ENCODE results near the gene KRT33B.
"Not testable (repeated sequence)": the region's sequence is repeated elsewhere in the genome, so short reads cannot be mapped to it uniquely, and the experiment has no call there.

The KRT33B gene

DNA sequence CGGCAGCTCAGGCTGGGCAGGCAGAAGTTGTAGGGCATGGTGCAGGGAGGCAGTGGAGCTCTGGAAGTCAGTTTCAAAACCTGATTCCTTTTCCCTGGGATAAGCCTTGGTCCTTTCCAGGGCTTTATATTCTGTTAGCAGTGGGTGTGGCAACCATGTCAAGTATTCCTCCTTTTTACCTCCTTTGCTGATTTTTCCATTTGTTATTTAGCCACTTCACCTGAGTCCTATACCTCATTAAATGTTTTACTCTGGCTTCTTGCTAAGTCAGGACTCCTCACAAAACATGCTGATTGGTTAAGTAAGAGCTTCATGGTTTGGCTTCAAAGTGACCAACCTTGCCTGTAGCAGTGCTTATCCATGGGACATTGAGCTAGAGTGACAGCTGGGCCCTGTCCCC, at the start of gene KRT33B:
TSS of gene KRT33B (minus strand) at position 101 of the 400 bp plus-strand sequence. CDS start at position 38, 63 bp downstream.
- no peak for DNase-seq (ENCODE audit: low spot score)

DNA sequence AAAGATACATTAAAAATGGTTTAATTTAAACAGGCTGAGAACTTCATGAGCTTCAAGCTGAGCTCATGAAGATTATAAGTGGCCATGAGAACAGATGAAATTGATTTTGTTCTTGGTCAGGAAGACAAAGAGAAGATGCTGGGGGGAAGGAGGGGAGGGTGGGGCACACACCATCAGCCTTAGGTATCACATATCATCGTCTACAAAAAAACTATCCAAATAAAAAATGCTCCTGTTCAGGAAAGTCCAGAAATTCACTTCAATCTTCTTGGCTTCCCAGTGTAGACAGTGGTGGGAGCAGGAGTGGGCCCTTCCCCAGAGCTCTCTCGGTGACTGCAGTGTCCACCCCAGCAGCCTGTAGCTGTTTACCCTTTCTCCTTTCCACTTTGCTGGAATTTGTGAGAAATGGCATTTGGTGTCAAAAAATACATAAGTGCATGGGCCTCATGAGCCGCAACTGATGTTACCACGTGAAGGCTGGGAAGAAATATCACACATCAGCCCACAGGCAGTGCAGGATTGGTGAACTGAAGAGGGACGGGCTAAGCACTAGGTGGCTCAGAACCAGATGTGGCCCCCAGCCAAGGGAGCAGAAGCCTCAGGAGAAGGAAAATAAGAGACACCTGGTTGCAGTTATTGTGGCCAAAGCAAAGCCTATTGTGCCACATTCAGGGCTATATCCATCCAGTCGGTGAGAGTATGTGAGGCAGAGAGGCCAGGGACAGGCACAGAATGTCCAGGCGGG, 48.7 kb upstream of the KRT33B start:
- no peak for DNase-seq (ENCODE audit: low spot score)

DNA sequence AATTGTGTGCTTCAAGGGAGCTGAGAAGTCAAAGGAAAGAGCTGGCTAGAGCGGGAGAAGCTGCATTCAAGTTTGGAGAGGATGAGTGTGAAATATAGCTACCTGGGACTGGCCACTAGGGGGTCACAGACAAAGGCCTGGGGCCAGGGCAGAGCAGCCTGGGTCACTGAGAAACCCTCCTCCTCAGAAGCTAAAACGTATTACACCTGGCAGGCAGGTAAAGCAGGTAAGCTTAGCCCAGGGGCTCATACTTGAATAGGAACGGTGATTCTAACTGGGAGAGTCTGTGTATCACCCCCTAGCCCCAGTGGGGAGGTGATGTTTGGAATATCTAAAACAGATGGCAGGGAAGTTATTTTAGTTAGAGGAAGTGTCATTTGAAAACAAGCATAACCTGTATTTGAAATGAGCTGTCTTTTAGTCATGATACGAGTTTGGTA, 48.0 kb upstream of the KRT33B start:
- DNase-seq (ENCODE audit: low spot score) = no peak

DNA sequence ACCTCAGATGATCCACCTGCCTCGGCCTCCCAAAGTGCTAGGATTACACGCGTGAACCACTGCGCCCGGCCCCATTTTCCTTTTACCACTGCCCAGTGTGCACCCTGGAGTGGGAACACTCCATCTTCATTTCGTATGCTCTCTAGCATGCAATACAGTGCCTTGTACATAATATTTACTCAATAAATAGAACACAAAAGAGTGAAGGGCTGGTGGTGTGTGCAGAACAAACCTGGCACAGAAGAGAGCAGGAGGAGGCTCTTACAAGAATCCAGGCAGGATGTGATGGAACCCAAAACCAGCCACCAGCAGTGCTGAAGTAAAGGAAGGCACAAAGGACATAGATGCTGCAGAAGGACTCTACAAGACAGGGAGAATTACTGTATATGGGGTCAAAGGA, 47.5 kb upstream of the KRT33B start:
- DNase-seq (ENCODE audit: low spot score) = no peak

DNA sequence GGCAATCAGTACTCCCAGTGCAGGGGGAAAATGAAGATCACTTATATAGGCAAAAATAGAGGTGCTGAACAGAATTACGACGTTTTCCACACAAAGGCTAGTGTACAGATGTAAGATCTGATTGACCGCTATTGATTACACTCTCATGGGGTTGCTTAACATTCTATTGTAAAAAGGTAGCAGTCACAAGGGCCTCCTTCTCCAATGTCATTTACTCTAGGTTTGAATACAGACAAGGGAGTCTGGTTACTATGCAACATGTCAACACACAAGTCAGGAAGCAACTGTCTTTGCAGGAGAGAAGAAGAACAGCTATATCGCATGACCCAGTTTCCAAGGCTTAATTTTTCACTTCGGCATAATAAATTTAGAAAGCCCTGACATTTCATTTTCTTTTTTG, 46.9 kb upstream of the KRT33B start:
- DNase-seq (ENCODE audit: low spot score) = no peak

DNA sequence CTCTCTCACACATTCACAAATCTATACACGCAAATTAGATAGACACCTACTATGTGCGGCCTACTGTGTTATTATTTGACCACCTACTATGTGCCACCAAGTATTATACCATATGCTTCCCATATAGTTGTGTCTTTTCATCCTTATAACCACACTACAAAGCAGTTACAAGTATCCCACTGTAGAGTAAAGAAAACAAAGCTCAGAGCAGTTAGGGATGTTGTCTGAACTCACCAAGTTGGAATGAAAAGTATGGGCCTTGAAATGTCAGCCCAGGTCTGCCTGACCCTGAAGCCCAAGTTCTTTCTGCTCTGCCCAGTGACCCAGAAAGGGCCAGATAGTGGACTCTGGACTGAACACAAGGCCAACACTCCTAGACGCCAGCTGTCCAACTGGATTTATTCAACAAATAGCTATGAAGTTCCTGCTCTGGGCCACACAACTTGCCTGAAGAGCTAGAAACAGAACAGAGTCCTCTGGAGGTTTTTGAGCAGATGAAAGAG, 46.3 kb upstream of the KRT33B start:
- no peak for DNase-seq (ENCODE audit: low spot score)

DNA sequence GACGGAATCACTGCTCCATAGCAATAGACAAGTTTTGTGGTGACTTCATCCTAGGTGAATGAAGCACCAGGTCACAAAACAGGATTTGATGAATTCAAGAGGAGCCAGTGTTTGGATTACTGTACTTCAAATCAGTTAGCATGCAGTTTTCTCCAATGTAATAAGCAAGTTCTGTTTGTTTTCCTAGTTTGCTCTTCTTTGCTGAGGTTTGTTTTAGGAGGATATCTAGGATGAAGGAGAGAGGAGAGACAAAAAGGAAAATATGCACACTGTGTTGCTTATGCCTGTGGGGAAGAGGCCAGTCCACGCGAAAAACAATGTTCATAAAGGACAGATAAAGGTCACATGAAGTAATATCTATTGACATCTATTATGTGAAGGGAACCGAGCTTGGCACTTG, 45.8 kb upstream of the KRT33B start:
- DNase-seq (ENCODE audit: low spot score) = no peak

DNA sequence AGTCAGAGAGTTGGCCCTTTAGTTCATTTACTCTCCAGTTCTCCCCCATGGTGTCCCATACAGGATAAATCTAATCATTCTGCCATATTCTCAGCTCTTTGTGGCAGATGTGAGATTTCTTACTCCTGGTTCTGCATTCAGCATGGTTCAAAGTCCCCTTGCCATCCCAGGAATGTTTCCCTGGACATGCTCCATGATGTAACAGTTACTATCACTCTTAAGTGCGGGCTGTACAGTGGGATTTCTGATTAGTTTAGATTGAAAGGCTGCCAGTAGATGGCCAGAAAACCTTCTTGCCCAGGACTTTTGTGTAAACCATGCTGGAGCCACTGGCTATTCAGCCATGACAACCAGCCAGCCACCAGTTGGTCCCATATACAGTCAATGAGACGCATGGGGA, 44.4 kb upstream of the KRT33B start:
- no peak for DNase-seq (ENCODE audit: low spot score)

DNA sequence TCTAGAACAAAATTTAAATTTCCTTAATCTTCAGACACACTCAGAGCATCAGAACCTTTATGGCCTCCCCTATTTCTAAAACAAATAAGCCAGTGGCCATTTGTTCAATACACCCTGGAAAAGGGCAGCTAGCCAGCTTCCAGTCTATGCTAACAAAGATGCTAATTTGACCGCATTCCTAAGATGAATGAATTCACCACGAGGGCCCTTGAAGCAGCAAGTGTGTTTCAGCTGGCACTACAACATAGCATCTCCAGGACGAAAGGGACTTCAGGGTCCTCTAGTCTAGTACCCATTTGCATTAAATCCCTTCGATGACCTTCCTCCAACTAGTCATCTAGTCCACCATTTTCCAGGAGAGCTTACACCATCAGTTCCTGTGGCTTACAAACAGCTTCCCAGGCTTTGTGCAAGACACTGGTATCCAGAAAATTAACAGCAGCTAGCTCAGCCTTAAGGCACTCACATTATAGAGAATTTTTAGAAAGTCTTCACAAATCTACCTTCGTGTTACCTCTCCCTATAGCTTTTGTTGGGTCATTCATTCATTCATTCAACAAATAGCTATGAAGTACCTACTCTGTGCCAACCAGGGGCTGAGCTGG, 43.8 kb upstream of the KRT33B start:
- DNase-seq (ENCODE audit: low spot score) = no peak

DNA sequence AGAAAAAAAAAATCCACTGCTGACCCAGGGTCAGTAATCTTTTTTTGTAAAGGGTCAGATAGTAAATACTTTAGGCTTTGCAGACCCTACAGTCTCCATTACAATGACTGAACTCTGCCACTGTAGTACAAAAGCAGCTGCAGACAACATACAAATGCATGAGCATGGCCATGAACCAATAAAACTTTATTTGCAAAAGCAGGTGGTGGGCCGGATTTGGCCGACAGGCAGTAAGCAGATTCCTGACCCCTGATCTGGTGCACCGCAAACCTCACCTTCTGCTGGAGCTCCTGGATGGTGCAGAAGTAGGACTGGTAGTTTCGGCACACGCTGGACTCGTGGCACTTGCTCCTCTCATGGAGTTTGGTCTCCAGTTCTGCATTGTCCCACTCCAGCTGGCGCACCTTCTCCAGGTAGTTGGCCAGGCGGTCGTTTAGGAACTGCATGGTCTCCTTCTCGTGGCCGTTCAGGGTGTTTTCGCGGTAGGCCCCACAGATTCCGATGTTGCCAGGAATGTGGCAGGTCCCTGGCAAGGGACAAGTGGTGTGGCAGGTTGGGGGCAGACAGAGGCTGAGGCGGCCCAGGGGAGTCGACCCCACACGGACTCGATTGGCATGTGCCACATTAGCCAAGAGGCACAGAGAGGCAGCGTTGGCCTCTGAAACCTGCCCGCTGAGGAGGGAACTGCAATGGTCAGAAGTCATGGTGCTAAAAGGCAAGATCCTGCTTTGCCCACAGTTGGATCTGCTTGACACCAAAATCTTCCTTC, 41.6 kb upstream of the KRT33B start:
- DNase-seq (ENCODE audit: low spot score) = no peak

DNA sequence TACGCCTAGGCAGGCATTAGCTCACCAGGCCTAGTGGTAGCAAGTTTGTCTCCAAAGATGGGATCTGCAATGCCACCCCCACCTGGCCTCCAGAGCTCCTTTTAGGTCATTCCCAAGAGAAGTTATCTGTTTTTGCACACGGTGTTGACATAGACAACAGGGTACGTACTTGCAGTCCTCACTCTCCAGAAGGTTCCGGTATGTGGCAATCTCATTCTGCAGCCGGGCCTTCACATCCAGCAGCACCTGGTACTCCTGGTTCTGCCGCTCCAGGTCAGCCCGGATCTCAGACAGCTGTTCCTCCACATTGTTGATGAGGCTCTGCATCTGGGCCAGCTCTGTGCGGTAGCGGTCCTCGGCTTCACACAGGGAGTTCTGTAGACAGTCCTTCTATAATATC, 37.6 kb upstream of the KRT33B start:
- no peak for DNase-seq (ENCODE audit: low spot score)

DNA sequence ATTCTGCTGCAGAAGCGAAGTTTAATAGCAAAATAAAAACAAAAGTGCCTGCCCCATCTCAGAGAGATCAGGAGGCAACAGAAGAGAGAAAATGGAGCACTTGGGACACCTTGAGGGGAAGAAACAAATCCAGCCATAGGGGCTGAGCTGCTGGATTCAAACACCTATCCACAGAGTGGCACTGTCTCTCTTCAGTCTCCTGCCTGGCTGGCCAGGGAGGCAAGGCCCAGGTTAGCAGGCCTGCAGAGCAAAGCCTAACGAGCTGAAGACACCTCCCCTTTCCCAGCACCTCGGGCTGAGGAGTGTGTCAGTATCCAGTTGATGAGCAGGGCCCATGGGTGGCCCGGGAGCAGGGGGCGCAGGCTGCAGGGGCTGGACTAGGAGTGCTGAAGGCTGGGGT, 36.6 kb upstream of the KRT33B start:
- no peak for DNase-seq (ENCODE audit: low spot score)

DNA sequence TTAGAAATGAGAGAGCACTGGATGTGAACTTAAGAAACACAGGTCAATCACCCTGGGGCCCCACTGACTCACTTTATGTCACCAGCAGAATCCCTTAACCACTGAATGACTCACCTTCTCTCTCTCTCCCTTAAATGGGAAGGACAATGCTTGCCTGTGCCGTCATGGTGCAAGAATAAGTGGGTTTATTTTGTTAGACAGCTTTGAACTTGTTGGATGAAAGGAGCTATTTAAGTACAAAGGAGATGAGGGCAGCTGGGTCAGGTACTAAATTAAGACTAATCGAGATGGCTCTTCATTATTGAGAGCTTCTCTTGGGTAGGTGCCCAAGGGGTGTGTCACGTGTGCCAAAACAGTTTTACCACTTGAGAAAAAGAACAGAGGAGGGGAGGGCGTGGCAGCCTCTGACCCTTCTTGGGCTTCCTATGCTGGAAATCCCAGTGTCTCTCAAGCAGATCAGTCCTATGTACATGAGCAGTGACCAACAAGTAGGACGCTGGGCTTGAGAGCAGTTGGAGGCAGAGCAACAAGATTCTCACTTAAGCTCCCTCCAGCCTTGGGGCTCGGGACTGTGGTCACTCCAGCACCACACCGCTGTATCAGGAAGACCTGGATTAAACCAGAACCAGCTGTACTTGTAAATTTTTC, 34.5 kb upstream of the KRT33B start:
- DNase-seq (ENCODE audit: low spot score) = no peak

DNA sequence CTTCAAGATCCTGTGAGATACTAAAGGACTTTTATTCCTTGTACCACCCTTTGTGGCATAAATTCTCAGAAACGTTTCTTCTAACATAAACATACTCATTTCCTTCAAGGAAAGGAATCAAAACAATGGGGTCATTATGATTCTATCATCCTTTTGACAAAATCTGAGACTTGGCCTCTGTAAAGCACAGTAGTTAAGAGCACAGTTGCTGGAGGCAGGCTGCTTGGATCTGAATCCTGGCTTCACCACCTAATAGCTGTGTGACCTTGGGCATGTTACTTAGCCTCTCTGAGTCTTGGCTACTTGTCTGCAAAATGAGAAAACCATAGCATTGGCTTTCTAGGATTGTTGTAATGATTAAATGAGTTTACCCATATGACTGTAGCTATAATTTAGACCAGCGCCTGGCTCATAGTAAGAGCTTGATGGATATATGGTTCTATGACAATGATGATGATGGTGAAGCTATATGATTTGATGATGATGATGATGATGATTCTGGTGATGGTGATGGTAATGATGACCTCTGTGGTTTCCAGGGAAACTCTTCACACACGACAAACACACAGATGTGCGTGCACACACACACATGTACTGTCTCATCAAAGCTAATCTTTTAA, 33.9 kb upstream of the KRT33B start:
- DNase-seq (ENCODE audit: low spot score) = no peak

DNA sequence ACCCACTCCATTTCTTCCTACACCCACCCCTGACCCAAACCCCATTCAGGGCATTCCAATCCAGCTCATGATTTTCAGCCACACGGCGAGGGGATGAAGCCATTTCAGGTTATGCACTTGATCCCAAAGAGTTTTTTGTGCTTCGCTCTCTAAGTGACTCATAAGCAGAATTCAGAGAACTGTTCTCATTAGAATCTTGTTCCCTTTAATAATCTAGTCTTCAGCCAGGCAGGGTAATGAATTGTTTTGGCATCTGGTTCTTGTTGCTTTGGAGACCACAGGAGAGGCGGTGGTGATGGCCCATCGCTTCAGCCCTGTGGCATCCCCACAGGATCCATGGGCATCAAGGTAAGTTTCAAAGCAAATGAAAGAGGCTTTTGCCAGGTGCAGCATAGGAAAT, 32.5 kb upstream of the KRT33B start:
- DNase-seq (ENCODE audit: low spot score) = no peak

DNA sequence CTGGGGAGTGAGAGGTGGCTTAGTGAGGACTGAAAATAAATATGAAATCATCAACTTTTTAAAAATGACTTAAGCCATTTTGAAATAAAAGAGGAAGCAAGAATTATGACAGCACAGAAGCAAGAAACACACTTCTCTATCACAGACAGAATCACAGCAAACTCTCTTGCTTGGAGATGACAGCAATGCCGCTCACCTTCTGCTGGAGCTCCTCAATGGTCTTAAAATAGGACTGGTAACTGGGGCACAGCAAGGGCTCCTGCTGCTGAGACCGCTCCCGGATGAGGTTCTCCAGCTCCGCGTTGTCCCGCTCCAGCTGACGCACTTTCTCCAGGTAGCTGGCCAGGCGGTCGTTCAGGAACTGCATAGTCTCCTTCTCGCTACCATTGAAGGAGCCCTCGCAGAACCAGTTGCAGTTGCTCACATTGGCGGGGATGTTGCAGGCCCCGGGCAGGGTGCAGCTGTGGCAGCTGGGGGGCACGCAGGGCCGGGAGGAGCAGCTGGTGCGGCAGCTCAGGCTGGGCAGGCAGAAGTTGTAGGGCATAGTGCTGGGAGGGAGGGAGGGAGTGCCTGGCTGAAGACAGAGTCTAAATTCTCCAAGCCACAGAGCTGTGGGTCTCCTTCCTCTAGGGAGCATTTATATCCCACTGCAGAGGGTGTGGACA, 27.5 kb upstream of the KRT33B start, which contains the start of gene KRT31:
TSS of gene KRT31 (minus strand) at position 613 of the 665 bp plus-strand sequence. CDS start at position 544, 69 bp downstream.
- DNase-seq (ENCODE audit: low spot score) = peak; percentile 84

DNA sequence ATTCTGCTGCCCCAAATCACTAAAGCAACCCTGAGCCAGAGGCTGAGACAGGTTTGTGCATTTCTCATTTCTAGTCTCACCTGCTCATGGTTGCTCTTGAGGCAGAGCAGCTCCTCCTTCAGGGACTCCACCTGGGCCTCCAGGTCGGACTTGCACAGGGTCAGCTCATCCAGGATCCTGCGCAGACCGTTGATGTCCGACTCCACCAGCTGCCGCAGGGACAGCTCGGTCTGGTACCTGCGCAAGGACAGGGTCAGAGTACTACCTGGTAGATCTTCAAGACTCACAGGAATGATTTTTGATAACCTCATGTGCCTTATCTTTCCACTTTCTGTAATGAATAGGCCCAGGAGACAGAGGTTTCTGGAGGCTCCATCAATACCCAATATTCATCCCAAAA, 26.7 kb upstream of the KRT33B start:
- DNase-seq (ENCODE audit: low spot score) = peak; percentile 55

DNA sequence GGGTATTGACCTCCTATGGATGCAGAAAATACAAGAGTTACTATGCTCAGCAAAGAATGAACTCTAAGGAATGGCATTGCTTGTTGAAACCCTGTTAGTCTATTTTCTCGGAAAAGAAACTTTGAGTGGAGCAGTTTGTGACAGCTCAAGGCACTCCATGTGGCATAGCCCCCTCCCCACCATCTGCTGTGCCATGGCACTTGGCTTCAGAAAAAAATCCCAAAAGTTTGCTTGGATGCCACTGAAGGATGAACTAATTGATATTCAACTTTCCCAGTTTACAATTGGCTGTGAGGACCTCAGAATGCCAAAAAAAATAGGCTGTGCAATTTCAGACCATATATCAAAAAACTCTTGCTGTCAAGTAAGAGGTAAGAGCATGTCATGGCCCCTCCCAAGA, 26.0 kb upstream of the KRT33B start:
- DNase-seq (ENCODE audit: low spot score) = no peak

DNA sequence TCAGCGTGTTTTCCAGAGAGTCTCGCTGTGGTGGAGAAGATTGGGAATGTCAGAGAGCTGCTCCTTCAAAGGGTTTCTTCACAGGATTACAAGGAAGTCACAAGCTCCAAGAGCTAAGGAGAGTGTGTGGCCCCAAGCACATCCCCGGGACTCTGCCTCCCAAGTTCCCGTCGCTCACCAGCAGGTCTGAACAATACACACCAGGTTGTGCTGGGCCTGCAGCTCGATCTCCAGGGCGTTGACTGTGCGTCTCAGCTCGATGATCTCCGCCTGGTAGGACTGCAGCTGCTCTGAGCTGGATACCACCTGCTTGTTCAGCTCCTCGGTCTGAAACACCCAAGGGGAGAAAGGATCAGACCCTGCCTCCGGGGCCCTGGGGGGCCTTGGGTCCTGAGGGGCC, 25.4 kb upstream of the KRT33B start:
- not testable (repeated sequence) for DNase-seq (ENCODE audit: low spot score)

DNA sequence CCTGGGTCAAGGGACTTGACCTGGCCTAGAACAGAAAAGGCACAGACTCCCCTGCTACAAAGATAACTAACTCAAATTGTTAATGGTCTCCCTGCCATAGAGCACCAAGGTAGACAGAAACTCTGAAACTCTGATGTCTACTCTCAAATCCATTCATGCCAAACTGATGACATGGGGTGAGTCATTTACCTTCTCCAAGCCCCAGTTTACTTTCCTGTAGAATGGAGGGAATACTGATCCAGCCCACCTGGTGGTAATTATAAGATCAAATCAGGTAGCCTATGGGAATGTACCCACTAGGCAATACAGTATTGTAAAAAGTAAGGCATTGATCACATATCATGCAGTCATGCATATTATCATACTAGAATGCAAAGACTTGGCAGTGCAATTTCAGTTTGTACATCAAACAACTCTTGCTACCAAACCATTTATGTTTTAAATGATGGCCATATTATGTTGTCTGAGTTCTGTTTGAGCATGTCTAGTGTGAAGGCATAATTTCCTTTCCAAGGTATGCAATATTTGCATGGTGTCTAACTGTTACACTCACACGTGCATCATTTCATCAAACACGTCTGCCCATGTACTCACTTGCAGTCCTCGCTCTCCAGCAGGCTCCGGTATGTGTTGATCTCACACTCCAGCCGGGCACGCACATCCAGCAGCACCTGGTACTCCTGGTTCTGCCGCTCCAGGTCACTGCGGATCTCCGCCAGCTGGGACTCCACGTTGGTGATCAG, 24.8 kb upstream of the KRT33B start:
- DNase-seq (ENCODE audit: low spot score) = peak; percentile 35

DNA sequence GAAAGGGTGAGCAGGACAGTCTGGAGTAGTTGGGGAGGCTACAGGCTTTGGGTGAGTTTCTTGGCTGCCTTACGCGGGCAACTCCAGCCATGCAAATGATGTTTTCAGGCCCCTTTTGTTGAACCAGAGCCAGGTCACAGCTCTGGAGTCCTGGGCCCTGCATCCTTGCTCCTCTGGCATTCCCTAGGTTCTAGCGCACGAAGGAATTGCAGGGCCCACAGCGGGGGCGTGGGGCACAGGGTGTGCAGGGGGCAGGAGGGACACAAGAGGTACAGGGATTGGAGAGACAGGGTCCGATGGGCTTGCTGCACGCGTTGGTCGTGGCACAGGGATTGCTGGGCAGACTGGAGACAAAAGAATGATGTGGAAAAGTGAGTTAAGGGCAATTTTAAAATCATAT, 24.2 kb upstream of the KRT33B start:
- DNase-seq (ENCODE audit: low spot score) = no peak
